ENCODE results near the gene KIF4A.

The KIF4A gene

DNA sequence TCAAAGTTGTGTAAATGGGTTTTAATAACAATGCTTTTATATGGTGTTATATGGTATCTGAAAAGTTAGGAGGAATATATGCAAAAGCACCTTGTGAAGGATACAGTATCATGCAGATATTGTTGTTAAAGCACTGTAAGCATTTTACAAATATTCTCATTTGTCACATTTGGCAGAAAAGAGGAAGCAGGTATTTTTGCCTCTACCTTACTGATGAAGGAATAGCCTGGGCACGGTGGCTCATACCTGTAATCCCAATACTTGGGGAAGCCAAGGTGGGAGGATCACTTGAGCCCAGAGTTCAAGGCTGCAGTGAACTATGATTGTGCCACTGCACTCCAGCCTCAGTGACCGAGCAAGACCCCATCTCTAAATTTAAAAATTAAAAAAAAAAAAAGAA is 121.0 kb downstream of the KIF4A start:
- no peak for DNase-seq

DNA sequence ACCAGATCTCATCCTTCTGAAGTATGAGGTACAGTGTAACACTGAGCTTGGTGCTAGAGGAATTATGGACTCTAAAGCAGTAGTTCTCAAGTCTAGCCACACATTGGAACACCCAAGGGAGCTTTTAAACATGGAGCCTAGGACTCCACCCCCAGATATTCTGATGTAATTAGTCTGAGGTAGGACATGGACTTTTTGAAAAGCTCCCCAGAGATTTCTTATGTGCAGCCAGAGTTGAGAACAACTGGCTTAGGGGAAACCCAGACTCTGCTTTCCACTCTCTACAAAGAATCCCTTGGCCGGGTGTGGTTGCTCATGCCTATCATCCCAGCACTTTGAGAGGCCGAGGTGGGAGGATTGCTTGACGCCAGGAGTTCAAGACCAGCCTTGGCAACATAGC is 121.6 kb downstream of the KIF4A start:
- no peak for DNase-seq

DNA sequence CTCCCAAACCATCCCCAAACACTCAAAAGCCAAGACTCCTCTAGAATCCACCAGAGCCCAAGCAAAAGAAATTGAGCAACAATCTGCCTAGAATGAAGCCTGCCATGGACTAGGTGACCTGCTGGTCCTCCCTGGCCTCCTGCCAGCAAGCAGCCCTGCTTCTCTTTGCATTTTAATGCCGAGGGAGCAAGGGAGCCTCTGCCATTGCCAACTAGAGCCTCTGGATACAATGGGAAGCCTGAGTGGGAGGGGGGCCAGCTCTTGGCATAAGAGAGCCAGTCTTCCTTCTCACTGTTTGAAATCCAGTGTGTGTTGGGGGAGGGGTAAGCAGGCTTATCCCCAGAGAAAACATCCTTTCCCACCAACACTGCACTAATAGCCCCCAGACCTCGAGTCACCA is 131.7 kb downstream of the KIF4A start:
- no peak for DNase-seq

DNA sequence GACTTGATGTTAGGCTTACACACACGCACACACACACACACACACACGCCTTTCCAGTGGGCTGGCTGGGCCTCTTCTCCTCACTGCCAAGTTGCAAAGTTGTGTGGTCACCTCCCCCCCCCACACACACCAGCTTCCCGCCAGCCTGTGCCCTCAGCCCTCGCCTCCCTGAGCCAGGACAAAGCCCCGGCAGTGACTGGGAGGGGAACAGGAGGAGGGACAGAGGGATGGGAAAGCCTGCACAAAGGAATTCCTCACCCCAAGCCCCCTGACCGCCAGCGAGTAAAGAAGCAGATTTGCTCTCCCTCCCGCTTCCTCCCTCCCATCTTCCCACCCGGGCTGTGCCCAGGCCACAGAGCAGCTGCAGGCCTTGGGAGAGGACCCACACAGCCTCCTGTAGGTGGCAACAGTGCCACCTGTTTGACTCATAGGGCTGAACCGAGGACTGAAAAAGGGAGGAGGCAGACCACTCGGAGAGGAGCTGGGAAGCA is 133.0 kb downstream of the KIF4A start, which contains the start of gene GDPD2:
GDPD2 (plus strand) TSS at position 464 of the 491 bp plus-strand sequence. CDS start 1,671 bp downstream, outside the sequence.
- DNase-seq = no peak

DNA sequence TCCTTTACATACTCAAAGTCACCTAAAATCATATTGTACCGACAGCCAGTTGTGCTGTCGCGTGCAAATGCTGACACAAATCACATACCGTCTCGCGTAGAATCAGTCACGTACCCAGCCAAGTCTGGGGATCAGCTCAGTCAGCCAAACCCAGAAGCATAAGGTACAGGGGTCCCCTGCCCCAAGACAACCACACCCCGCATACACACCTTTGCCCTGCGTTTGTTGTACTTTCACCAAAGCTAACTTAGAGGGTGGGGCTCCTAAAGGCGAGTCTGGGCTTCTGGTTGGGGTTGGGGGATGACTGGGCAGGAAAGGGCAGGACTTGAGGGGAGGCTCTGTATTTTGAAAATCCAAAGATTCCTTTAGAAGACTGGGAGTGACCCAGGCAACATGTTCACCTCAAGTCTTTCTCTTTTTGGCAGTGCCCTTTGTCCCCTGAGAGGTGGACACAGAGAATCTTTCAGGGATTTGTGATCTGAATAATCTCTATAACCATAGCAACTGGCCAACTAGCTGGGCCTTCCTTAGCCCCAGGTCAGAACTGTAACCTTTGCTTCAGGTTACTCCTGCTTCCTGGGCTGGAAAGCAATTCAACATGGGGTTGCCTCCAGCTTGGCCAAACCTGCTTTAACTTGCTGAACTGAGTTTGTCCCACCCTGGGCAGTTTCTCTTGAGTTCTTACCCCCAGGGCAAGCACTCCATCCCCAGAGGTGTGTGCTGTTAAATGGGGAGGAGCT is 134.2 kb downstream of the KIF4A start:
- no peak for DNase-seq

DNA sequence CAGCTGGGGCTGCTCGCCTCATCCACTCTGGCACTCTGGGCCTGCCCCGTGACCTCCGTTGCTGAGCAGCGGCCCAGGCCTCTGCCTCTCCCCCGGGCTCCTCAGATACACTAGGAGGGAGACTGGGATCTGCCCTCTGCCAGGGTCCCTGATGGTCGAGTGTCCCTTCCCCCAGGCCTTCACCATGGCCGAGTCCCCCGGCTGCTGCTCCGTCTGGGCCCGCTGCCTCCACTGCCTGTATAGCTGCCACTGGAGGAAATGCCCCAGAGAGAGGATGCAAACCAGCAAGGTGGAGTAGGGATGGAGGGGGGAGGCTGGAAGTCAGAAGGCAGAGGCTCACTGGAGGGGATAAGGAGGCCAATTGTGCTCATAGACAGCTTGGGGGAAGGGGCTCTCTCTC is 134.9 kb downstream of the KIF4A start:
- DNase-seq = no peak

DNA sequence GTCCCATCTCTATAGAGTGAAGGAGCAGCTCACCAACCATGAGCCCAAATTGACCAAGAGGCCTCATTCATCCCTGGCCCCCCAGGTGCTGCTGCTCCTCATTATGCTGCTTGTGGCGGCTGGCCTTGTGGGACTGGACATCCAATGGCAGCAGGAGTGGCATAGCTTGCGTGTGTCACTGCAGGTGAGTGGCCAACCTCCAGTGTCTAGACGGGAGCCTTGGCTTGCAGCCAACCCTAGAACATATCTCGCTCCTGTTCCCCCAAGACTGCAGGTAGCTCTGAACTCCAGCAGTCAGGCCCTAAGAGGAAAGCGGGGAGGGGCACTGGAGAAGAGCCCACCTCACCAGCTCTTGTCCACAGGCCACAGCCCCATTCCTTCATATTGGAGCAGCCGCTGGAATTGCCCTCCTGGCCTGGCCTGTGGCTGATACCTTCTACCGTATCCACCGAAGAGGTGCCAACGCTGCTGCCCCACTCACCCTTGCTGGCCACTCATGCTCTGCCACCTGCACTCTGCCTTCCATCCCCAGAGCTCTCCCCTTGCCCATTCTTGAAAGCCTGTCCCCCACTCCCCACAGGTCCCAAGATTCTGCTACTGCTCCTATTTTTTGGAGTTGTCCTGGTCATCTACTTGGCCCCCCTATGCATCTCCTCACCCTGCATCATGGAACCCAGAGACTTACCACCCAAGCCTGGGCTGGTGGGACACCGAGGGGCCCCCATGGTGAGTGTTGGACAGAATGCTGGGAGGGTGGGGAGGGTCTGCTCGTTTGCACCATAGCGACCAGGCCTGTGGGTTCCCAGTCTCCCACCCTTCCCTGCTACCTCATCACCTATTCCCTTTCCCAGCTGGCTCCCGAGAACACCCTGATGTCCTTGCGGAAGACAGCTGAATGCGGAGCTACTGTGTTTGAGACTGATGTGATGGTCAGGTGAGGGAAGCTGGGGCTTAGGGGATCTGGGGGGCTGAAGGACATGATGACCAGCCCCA is 136.7 kb downstream of the KIF4A start:
- no peak for DNase-seq

DNA sequence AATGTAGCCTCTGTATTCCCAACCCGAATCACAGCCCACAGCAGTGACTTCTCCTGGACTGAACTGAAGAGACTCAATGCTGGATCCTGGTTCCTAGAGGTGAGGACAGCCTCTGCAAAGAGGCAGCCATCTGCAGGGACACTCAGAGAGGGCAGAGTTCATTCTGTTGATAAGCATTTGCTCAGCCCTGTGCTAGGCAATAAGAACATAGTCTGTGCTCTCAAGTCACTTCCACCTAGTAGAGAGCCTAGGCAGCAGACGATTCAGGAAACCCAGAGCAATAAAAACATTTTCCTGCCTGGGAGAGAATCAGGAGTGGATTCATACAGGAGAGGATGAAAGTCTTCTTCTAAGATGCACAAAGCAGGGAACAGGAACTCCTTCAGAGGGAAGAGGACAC is 137.5 kb downstream of the KIF4A start:
- DNase-seq = no peak

DNA sequence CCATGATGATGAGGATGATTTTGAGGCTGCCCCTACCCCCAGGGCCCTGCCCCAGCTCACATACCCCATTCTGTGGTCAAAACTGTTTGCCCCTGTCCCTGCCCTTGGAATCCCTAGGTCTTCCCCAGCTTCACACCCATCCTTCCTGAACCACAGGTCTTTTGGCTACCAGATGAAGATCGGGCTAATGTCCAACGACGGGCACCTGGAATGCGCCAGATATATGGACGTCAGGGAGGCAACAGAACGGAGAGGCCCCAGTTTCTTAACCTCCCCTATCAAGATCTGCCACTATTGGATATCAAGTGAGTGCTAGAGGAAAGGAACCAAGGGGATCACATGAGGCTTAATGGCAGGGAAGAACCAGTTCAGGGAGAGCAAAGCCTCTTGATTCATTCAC is 139.9 kb downstream of the KIF4A start:
- DNase-seq = no peak

DNA sequence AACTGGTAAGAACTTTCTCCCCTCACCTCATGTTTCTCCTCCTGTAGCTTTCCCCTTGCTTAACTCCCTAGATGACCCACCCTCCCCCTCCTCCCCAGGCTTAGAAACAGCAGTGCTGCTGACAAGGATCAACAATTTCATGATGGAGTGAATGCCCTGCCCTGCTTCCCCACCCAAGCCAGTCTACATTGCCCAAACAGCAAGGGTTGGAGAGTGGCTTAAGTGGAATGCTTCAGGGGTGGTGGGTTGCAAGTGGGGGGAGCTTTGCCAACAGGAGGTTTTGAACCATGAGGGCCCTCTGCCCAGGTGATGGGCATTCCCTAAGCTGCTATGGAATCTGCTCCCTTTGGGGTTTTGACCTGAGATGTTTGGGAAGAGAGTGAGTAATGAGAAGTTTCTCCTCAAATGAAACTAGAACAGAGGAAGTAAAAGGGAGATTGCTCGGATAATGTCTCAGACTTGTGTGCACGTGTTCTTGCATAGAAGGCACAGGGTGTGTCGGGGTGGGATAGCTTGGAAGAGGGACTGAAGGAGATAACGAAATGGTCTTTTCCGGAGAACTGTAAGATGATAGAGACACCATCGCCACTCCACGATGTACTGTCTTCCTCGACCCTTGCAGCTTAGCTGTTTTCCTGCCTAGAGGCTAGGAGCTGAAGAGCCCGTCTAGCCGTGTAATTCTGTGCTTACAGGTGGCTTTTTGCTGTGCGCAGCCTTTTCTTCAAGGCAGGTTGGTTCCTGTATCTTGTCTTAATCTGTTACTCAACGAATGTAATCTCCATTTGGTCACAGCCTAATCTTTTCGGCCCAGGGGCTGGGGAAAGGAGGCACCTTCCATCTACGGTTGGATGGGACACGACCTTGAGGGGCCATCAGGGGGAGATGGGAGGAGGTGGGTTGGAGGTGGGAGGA is 143.3 kb downstream of the KIF4A start:
- no peak for DNase-seq

DNA sequence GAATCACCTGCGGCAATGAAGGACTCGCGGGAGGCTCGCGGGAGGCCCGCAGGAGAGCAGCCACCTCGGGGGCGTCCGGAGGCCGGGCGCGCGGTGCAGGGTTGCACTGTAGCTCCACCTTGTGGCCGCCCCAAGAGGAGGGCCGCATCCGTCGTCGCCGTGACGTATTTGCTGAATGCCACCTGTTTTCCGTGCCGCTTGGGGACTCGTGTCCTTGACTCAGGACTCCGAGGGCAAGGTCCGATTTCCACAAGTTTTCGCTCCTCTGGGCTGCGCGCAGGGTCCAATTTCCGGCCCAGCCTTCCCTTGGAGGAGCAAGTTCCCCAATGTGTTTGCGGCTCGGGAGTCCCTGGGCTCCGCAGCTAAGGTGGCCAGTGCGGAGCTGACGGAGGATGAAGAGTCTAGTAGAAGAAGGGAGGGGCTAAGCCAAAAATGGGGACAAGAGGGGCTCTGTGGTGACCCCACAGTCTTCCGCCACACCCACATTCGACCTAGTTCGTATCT is 144.0 kb downstream of the KIF4A start:
- DNase-seq = peak; percentile 33

DNA sequence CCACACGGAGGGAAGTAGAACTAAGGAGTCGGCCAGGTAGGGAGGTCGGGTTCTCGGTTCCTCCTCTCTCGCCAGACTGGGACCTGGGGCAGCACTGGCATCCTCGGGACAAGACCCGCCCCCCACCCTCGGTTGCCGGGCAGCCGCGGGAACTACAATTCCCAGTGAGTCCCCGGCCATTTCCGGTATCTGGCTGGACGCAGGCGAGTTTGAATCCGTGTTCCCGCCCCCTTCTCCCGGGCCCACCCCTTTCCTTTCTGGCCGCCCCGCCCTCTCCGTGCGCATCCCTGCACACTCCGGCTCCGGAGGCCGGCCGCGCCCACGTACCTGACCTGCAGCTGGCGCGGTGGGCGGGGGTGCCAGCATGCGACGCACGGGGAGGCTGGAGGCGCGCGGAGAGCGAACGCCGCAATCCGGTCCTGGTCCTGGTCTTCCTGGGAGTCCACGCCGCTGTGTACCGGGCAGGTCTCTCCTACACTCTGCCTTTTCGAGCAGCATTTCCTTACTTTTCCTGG is 144.5 kb downstream of the KIF4A start:
- DNase-seq = peak; percentile 76

DNA sequence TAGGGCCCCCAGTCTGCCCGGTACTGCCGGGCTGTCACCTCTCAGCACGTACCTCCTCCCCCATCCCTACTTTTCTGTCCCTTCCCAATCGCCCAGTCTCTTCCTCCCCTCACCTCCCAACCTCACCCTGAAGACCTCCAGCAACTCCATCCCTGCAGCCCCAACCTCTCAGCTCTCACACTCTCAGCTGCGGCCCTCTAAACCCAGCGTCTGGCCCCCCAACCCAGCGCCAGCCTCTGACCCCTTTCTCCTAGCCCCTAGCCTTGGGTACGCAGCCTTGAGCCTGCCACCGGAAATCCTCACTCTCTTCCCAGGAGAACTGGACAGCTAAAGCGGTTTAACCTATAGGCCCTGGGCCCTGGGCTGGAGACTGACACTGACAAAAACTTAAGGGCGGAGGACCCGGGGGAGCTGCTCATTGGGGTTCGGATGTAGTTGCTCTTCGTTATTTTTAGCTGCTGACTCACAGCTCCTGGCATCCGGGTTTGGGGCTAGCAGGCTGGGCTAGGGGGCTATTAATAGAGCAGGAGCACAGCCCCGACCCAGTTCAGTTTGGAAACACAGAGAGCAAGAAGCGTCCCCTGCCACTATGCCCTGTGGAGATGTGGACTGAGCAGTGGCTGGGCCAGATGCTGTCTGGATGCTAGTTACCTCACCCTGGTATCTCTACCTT is 145.1 kb downstream of the KIF4A start:
- DNase-seq = peak; percentile 77

DNA sequence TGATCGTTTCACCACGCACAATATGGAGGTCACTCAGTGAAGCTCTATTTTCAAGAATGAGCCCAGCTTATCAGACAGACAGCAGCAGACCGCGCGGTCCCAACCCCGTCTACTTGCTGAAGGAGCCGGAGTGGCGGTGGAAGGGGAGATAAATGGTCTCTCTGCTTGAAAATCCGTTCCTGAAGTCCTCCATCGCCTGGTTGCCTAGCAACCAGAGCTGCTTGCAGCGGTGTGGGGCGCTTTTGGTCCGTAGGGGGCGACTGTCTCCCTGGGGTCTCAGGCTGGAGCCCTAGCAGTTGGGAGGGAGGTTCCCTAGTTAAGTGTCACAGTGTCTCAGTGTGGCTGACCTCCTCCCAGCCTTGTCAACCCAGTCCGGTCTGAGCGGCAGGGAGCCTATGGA is 146.4 kb downstream of the KIF4A start:
- no peak for DNase-seq

DNA sequence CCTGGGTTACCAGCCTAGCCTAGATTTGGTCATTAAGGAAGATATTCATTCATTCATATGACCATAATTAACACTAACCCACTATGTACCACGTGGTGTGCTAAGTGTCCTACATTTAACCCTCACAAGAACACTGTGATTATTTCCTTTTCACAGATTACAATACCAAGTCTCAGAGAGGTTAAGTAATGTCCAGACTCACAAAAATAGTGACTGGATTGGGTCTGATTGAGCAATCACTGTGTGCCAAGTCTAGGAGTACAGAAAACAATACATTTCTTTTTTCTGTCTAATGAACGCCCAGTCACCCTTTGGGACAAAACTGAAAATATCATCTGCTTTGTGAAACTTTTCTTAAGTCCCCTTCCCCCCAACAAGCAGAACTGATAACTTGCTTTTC is 147.1 kb downstream of the KIF4A start:
- DNase-seq = no peak

DNA sequence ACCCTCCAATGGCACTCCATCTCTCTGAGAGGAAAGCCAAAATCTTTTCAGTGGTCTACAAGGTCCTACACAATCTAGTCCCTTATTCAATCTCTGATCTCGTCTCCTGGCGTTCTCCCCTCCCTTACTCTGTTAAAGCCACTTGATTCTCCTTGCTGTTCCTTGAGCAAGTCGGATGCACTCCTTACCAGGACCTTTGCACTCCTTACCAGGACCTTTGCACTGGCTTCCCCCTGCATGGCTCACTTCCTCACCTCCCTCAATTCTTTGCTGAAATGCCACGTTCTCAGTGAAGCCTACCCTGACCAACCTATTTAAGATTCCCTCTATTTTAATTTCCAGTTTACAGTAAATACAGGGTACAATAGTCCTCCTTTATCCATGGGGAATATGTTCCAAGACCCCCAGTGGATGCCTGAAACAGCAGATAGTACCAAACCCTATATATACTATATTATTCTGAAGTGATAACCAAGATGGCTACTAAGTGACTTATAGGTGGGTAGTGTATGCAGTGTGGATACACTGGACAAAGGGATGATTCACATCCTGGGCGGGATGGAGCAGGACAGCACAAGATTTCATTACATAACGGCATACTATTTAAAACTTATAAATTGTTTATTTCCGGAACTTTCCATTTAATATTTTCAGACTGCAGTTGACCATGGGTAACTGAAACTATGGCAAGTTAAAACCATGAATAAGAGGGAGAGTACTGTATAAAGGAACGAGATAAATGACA is 148.2 kb downstream of the KIF4A start:
- no peak for DNase-seq

DNA sequence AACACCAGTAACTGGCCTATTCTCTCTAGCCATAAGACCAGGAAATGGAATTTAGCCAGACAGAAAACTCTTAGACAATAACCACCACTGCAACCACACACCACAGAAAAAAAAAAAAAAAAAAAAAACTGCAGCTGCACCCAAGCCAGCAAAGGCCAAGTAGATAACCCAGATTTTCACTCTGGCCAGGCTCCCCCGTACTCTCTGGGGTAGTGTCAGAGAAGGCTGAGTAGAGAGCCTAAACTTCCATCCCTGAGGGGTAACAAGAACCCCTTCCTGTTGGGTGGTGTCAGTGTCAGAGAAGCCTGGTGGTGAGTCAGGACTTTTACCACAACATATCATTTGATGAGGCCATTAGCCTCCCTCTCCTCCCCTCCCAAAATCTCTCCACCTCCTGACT is 149.1 kb downstream of the KIF4A start:
- peak; percentile 13 for DNase-seq

DNA sequence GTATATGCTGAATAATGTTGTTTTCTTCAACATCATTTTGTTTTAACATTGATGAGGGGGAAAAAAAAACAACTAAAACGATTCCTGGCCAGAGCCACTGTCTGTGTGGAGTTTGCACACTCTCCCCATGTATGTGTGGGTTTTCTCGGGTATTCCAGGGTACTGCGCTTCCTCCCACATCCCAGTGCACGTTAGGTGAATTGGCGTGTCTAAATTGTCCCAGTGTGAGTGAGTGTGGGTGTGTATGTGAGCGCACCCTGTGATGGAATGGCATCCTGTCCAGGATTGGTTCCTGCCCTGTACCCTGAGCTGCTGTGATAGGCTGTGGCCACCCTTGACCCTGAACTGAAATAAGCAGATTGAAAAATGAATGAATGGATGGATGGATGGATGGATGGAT is 152.3 kb downstream of the KIF4A start:
- DNase-seq = no peak

DNA sequence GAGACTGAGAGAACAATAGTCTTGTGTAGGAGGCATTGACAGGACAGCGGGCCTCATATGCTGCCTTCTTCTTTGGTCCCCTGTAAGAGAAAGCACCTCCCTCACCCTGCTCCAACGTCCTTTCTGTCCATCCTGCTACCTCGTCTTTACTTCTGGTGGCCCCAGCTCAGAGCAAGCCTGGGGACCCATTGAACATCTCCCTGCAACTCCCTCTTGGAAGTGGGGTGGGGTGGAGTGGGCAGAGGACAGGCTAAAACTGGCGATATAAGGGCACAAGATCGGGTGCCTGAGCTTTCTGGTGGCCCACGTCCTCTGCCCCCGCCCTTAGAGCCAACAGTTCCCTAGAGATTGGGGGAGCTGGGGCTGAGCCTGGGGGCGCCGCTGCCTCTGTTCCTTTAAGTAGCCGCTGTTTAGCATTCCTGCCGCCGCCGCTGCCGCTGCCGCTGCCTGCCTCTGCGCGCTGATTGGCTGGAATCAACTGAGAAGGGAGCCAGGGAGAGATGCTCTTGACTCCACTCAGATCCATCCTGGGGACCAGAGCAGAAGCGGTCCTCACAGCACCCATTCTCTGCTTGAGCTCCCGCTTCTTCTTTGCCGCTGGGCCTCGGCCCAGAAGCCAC is 154.5 kb downstream of the KIF4A start, which contains the start of gene DLG3:
DLG3 (plus strand) TSS at position 510 of the 620 bp plus-strand sequence. CDS start 367 bp downstream, outside the sequence.
- peak; percentile 39 for DNase-seq

Data from HCEC 1CT (cell line).